K562 (cell line): ENCODE results near the gene GPRC5B. TPM values are rescaled to one million over a fixed set of nuclear protein-coding genes. Genes with fewer than 3 reads are reported as not detected.

Experiments used
- ATAC-seq: fragments of 200-7000 bp; cut with Tn5 transposase; 3 replicates; pipeline ENCODE4 v1.9.1; 2020; ENCODE audit warnings: moderate library complexity
- BruUV-seq: library from RNA; stranded (reverse); fragments of 400-500 nt; replicated peaks from 2 replicates; lab custom pipeline; 2021; lab: Mats Ljungman, UMichigan
- CTCF ChIA-PET: fragments of 300-600 bp; formaldehyde crosslinking; extraction: SDS; loops from one replicate; lab custom pipeline; 2021; ENCODE audit warnings: low intra/inter-chr PET ratio; lab: Yijun Ruan, JAX
- POLR2A ChIA-PET: fragments of 300-600, 350-650 bp; sonication (Branson Sonifier 250); formaldehyde crosslinking; extraction: SDS; loops from one replicate; lab custom pipeline; 2021; ENCODE audit warnings: antibody characterized with exemption, inconsistent platforms; lab: Yijun Ruan, JAX
- DNase-seq, 4 experiments: peaks; one replicate each; pipeline versions ENCODE4 v3.0.0 to v3.0.0-alpha.2; 2011 to 2018; ENCODE audit warnings: low spot score in 3 of 4, mixed read lengths in 3 of 4; ENCODE audit errors: extremely low read depth in 1 of 4
- FAIRE-seq: peaks from 2 replicates; lab custom pipeline; 2011; peaks lifted over from hg19 to GRCh38; lab: Jason Lieb, UNC
- H2AFZ ChIP-seq: 2 replicates; pipeline ENCODE4 v1.6.0; 2011; ENCODE audit warnings: low read depth, low read length, control low read depth, inconsistent platforms
- H3K27ac ChIP-seq: fragments of 200-600 bp; 3 replicates; pipeline ENCODE4 v1.8.0; 2011; ENCODE audit warnings: low read depth, mild to moderate bottlenecking, control low read depth, inconsistent platforms, low read length, moderate library complexity, mixed read lengths; ENCODE audit errors: extremely low read depth
- H3K27me3 ChIP-seq, 2 experiments: fragments of 300-600 bp in 1 of 2; 2 replicates in 1 of 2; 3 replicates in 1 of 2; pipeline versions ENCODE4 v1.6.0 to v1.8.0; 2011; ENCODE audit warnings: inconsistent platforms in 2 of 2, low read length in 2 of 2, mild to moderate bottlenecking in 1 of 2, mixed read lengths in 1 of 2, moderate library complexity in 1 of 2; ENCODE audit not compliant: control insufficient read depth in 2 of 2, insufficient read depth in 2 of 2
- H3K36me3 ChIP-seq: fragments of 300-600 bp; 3 replicates; pipeline ENCODE4 v1.8.0; 2011; ENCODE audit warnings: mild to moderate bottlenecking, low read length, inconsistent platforms; ENCODE audit not compliant: control insufficient read depth, insufficient read depth
- H3K4me1 ChIP-seq, 2 experiments: fragments of 200-600 bp in 1 of 2; replicated peaks in 1 of 2; 2 replicates in 1 of 2; 3 replicates in 1 of 2; pipeline versions ENCODE4 v1.5.1 to v1.8.0; 2011; ENCODE audit warnings: inconsistent platforms in 2 of 2, low read length in 2 of 2, mild to moderate bottlenecking in 1 of 2, mixed read lengths in 1 of 2, moderate library complexity in 1 of 2; ENCODE audit not compliant: control insufficient read depth in 2 of 2, insufficient read depth in 2 of 2
- H3K4me2 ChIP-seq: 2 replicates; pipeline ENCODE4 v1.6.1; 2011; ENCODE audit warnings: low read length, control low read depth, inconsistent platforms, mixed read lengths; ENCODE audit not compliant: insufficient read depth
- H3K4me3 ChIP-seq: fragments of 200-600 bp; sonication (generic), shearing (Covaris generic); 2 replicates; pipeline ENCODE4 v1.5.1; 2016; ENCODE audit warnings: control low read depth, inconsistent platforms
- H3K79me2 ChIP-seq: fragments of 200-600 bp; 3 replicates; pipeline ENCODE4 v1.8.0; 2011; ENCODE audit warnings: low read length, inconsistent platforms; ENCODE audit not compliant: control insufficient read depth, insufficient read depth
- H3K9ac ChIP-seq, 2 experiments: 2 replicates each; pipeline versions ENCODE4 v1.6.0 to v1.6.1; 2011; ENCODE audit warnings: low read depth in 2 of 2, low read length in 2 of 2, control low read depth in 1 of 2, inconsistent platforms in 1 of 2, mild to moderate bottlenecking in 1 of 2, mixed read lengths in 1 of 2; ENCODE audit not compliant: insufficient read depth in 1 of 2
- H3K9me1 ChIP-seq: one replicate; pipeline ENCODE4 v1.6.0; 2011; ENCODE audit warnings: inconsistent platforms, mild to moderate bottlenecking, low read length, moderate library complexity; ENCODE audit not compliant: control insufficient read depth, insufficient read depth
- H3K9me3 ChIP-seq: replicated peaks from 2 replicates; pipeline ENCODE4 v1.5.1; 2011; ENCODE audit warnings: low read depth, low read length, inconsistent platforms; ENCODE audit not compliant: control insufficient read depth, insufficient read depth
- H4K20me1 ChIP-seq: replicated peaks from 2 replicates; pipeline ENCODE4 v1.6.1; 2011; ENCODE audit warnings: low read length, inconsistent platforms, mixed read lengths; ENCODE audit not compliant: control insufficient read depth, insufficient read depth
- BDP1 ChIP-seq: IDR thresholded peaks from 3 replicates; pipeline ENCODE4 v1.6.1; 2011; ENCODE audit not compliant: insufficient read length, insufficient read depth
- CAMTA2 ChIP-seq: fragments of 250-450 bp; sonication (Bioruptor Pico); conservative IDR thresholded peaks from 2 replicates; pipeline ENCODE4 v1.5.1; 2022
- CHD2 ChIP-seq: IDR thresholded peaks from 2 replicates; pipeline ENCODE4 v1.6.1; 2011; ENCODE audit warnings: low read depth, low read length
- CHD4 ChIP-seq: fragments of 200-600 bp; sonication (generic); IDR thresholded peaks from 3 replicates; pipeline ENCODE4 v1.6.1; 2012; ENCODE audit warnings: low read depth, mild to moderate bottlenecking, mixed read lengths, low read length, inconsistent platforms; ENCODE audit not compliant: insufficient read depth, insufficient replicate concordance, poor library complexity, severe bottlenecking
- FOXK1 ChIP-seq: sonication (generic); formaldehyde crosslinking; IDR thresholded peaks from 2 replicates; pipeline ENCODE4 v1.8.0; 2022; ENCODE audit warnings: missing genetic modification reagents, mild to moderate bottlenecking, borderline replicate concordance
- HNRNPLL ChIP-seq: fragments of 200-400 bp; formaldehyde crosslinking; IDR thresholded peaks from 2 replicates; pipeline ENCODE4 v1.6.1; 2017; ENCODE audit warnings: low read length, low read depth, mild to moderate bottlenecking; ENCODE audit not compliant: poor library complexity, severe bottlenecking
- NR2F6 ChIP-seq: fragments of 450-650 bp; formaldehyde crosslinking; IDR thresholded peaks from 2 replicates; pipeline ENCODE4 v1.4.0; 2020; ENCODE audit warnings: mild to moderate bottlenecking
- POU5F1 ChIP-seq: fragments of 150-350 bp; IDR thresholded peaks from 2 replicates; pipeline ENCODE4 v1.6.1; 2014; ENCODE audit warnings: borderline replicate concordance, low read length, low read depth, mild to moderate bottlenecking; ENCODE audit not compliant: partially characterized antibody
- SMARCE1 ChIP-seq: fragments of 450-650 bp; IDR thresholded peaks from 2 replicates; pipeline ENCODE4 v1.7.1; 2016; ENCODE audit warnings: mild to moderate bottlenecking
- THAP7 ChIP-seq: fragments of 250-450 bp; sonication (Bioruptor Pico); IDR thresholded peaks from 2 replicates; pipeline ENCODE4 v1.5.0; 2021
- ZBTB2 ChIP-seq: fragments of 450-650 bp; IDR thresholded peaks from 2 replicates; pipeline ENCODE4 v1.6.1; 2016; ENCODE audit warnings: antibody characterized with exemption
- ZBTB26 ChIP-seq: fragments of 450-650 bp; formaldehyde crosslinking; IDR thresholded peaks from 2 replicates; pipeline ENCODE4 v1.4.0; 2022; ENCODE audit warnings: missing genetic modification characterization
- ZNF212 ChIP-seq: fragments of 450-650 bp; formaldehyde crosslinking; IDR thresholded peaks from 2 replicates; pipeline ENCODE4 v1.4.0; 2020; ENCODE audit warnings: mild to moderate bottlenecking
- ZNF639 ChIP-seq, 2 experiments: fragments of 200-800 bp in 1 of 2; sonication (Bioruptor generic) in 1 of 2; sonication (generic) in 1 of 2; formaldehyde crosslinking in 1 of 2; IDR thresholded peaks in 1 of 2; conservative IDR thresholded peaks in 1 of 2; 2 replicates each; pipeline versions ENCODE4 v1.5.0 to v1.6.1; 2016 to 2020; ENCODE audit warnings: missing compliant biosample characterization in 1 of 2, missing genetic modification characterization in 1 of 2, missing genetic modification reagents in 1 of 2
- WGBS: fragments of 100-300 bp; shearing (Covaris generic); methylation state at CpG from one replicate; pipeline ENCODE4 v1.1.6; 2016; ENCODE audit warnings: low coverage, mixed read lengths; ENCODE audit not compliant: insufficient coverage; ENCODE audit errors: missing lambda C conversion rate; 5-methylcytosine and 5-hydroxymethylcytosine counted together
- in situ Hi-C: fragments of 300-500 bp; cut with MboI; formaldehyde crosslinking; loops from 4 replicates; pipeline ENCODE4 v1.15.0; 2018; ENCODE audit warnings: inconsistent platforms, mixed read lengths
- intact Hi-C: fragments of 100-400 bp; cut with micrococcal nuclease; formaldehyde crosslinking; loops from 2 replicates; pipeline ENCODE4 v1.14.2; 2022
- polyA plus RNA-seq, 8 experiments: library from polyadenylated mRNA; depleted of rRNA in 4 of 8; stranded (reverse) in 5 of 8; unstranded in 3 of 8; fragments of >200 nt; fragmentation: Nextera tagmentation in 2 of 8; fragmentation: Illumina TruSeq in 1 of 8; extraction: Ambion mirVana in 2 of 8; extraction: Trizol in 1 of 8; gene quantifications; 2 replicates each; pipeline versions ENCODE4 v1.2.1 to v1.2.3, GENCODE V29; 2011 to 2014; ENCODE audit warnings: inconsistent platforms in 1 of 8, missing spikeins in 1 of 8
- total RNA-seq, 7 experiments: library from RNA; depleted of rRNA in 6 of 7; stranded (reverse); fragments of >200 nt in 6 of 7; fragmentation: Illumina TruSeq in 2 of 7; extraction: Trizol in 2 of 7; gene quantifications; 2 replicates each; pipeline versions ENCODE4 v1.2.1 to v1.2.3, GENCODE V29; 2011 to 2021; ENCODE audit warnings: low replicate concordance in 1 of 7

GPRC5B gene
- total and polyA plus RNA-seq, 9 of the 15 experiments (the other 6 are each of a cell fraction or from before 2014, with no cell fraction given), result 0.65 to 5.5 (median 1.3) TPM

GRCh38 chr16:19861133-19861532 is 23.5 kb downstream of the GPRC5B start:
- H3K4me2 ChIP-seq, result no peak overlapping the region
- in situ Hi-C loops (no loop called here), intact Hi-C loops (no loop called here)
- ChIA-PET CTCF (no interaction called here), POLR2A (no interaction called here)
- TF ChIP-seq SMARCE1 (no peak), CHD2 (no peak), ZNF639 (CRISPR knock-in tag; conservative IDR thresholded peaks at IDR 0.05 in 1 of 2, IDR thresholded peaks at IDR 0.05 in 1 of 2) (no peak), FOXK1 (no peak), NR2F6 (no peak), ZNF212 (no peak), BDP1 (no peak), CHD4 (no peak), CAMTA2 (no peak), HNRNPLL (no peak), THAP7 (no peak), ZBTB26 (CRISPR knock-in tag) (no peak), ZBTB2 (no peak), POU5F1 (no peak)
- H3K4me1 ChIP-seq, result no peaks in the 10 kb centered on the region
- FAIRE-seq (no peak), DNase-seq (no peak), ATAC-seq (no peak)
- H3K79me2 ChIP-seq, result no peaks in the 10 kb centered on the region
- no TSS peak for BruUV-seq
- H3K9ac ChIP-seq, result no peak overlapping the region
- no peaks in the 10 kb centered on the region for H3K36me3 ChIP-seq
- peaks cover 6 to 14% of the 10 kb centered on the region in 2 experiments; a peak in 3 of 5 replicates for H3K27me3 ChIP-seq
- no peak overlapping the region for H2AFZ ChIP-seq
- 24% methylated on average over 3 of the region's 3 CpGs for WGBS
- no peak overlapping the region for H3K4me3 ChIP-seq
- no peak overlapping the region for H3K27ac ChIP-seq
- H4K20me1 ChIP-seq, result no peaks in the 10 kb centered on the region
- H3K9me3 ChIP-seq, result no peaks in the 10 kb centered on the region
- H3K9me1 ChIP-seq, result no peaks in the 10 kb centered on the region
